Endothelial cell of umbilical vein (primary cell): ENCODE results near the gene LCT. TPM values are rescaled to one million over a fixed set of nuclear protein-coding genes. Genes with fewer than 3 reads are reported as not detected.

Source experiments
- BruUV-seq: library from RNA; stranded (reverse); fragments of 400-500 nt; replicated peaks from 2 replicates; lab custom pipeline; 2021; lab: Mats Ljungman, UMichigan
- CTCF ChIA-PET: fragments of 300-600, 350-600 bp; sonication (Branson Sonifier 250); formaldehyde crosslinking; loops from one replicate; lab custom pipeline; 2021; ENCODE audit warnings: antibody characterized with exemption, inconsistent platforms; lab: Charles Lee
- POLR2A ChIA-PET: fragments of 300-600, 350-600 bp; sonication (Branson Sonifier 250); formaldehyde crosslinking; loops from one replicate; lab custom pipeline; 2021; ENCODE audit warnings: antibody characterized with exemption, inconsistent platforms; lab: Charles Lee
- DNase-seq: peaks from one replicate; pipeline ENCODE4 v3.0.0-alpha.2; 2011; ENCODE audit warnings: low read depth, low spot score
- FAIRE-seq: peaks from 2 replicates; lab custom pipeline; 2011; peaks lifted over from hg19 to GRCh38; lab: Jason Lieb, UNC
- H2AFZ ChIP-seq: 2 replicates; pipeline ENCODE4 v1.6.0; 2012; ENCODE audit warnings: low read depth, low read length, control low read depth, inconsistent platforms
- H3K27ac ChIP-seq: 2 replicates; pipeline ENCODE4 v1.5.1; 2011; ENCODE audit warnings: low read depth, mild to moderate bottlenecking, control low read depth, low read length, moderate library complexity; ENCODE audit not compliant: insufficient read depth
- H3K27me3 ChIP-seq, 2 experiments: 2 replicates each; pipeline versions ENCODE4 v1.6.0 to v1.6.1; 2011; ENCODE audit warnings: low read length in 2 of 2, mixed read lengths in 1 of 2; ENCODE audit not compliant: control insufficient read depth in 2 of 2, insufficient read depth in 2 of 2
- H3K36me3 ChIP-seq, 2 experiments: 2 replicates in 1 of 2; 3 replicates in 1 of 2; pipeline ENCODE4 v1.5.1; 2011; ENCODE audit warnings: low read length in 2 of 2, mild to moderate bottlenecking in 1 of 2, moderate library complexity in 1 of 2; ENCODE audit not compliant: control insufficient read depth in 2 of 2, insufficient read depth in 2 of 2; ENCODE audit errors: extremely low read depth in 1 of 2
- H3K4me1 ChIP-seq: 3 replicates; pipeline ENCODE4 v1.5.1; 2011; ENCODE audit warnings: mild to moderate bottlenecking, low read length; ENCODE audit not compliant: control insufficient read depth, insufficient read depth; ENCODE audit errors: extremely low read depth
- H3K4me2 ChIP-seq: 2 replicates; pipeline ENCODE4 v1.6.1; 2011; ENCODE audit warnings: low read length, control low read depth, mixed read lengths; ENCODE audit not compliant: insufficient read depth
- H3K4me3 ChIP-seq, 3 experiments: fragments of 200-600 bp in 1 of 3; sonication (generic), shearing (Covaris generic) in 1 of 3; replicated peaks in 1 of 3; 2 replicates each; pipeline ENCODE4 v1.5.1; 2011 to 2016; ENCODE audit warnings: control low read depth in 3 of 3, low read length in 3 of 3, mild to moderate bottlenecking in 2 of 3, inconsistent platforms in 1 of 3, low read depth in 1 of 3, moderate library complexity in 1 of 3; ENCODE audit not compliant: insufficient read depth in 1 of 3
- H3K79me2 ChIP-seq: 2 replicates; pipeline ENCODE4 v1.6.0; 2012; ENCODE audit warnings: low read length, inconsistent platforms; ENCODE audit not compliant: control insufficient read depth, insufficient read depth
- H3K9ac ChIP-seq: replicated peaks from 2 replicates; pipeline ENCODE3; 2011; ENCODE audit warnings: low read length, control low read depth; ENCODE audit not compliant: insufficient read depth; ENCODE audit errors: extremely low read depth
- H3K9me1 ChIP-seq: replicated peaks from 3 replicates; pipeline ENCODE4 v1.6.0; 2011; ENCODE audit warnings: mild to moderate bottlenecking, low read length; ENCODE audit not compliant: control insufficient read depth, insufficient read depth; ENCODE audit errors: extremely low read depth
- H3K9me3 ChIP-seq: replicated peaks from 2 replicates; pipeline ENCODE4 v1.5.1; 2012; ENCODE audit warnings: low read length, inconsistent platforms; ENCODE audit not compliant: control insufficient read depth, insufficient read depth
- H4K20me1 ChIP-seq: replicated peaks from 2 replicates; pipeline ENCODE3; 2011; ENCODE audit warnings: mild to moderate bottlenecking, low read length; ENCODE audit not compliant: control insufficient read depth, insufficient read depth; ENCODE audit errors: extremely low read depth
- FOS ChIP-seq: IDR thresholded peaks from 2 replicates; pipeline ENCODE4 v1.6.1; 2011; ENCODE audit warnings: mild to moderate bottlenecking, low read length, moderate library complexity, borderline replicate concordance; ENCODE audit not compliant: insufficient read depth
- GATA2 ChIP-seq: IDR thresholded peaks from 2 replicates; pipeline ENCODE4 v1.7.0; 2011; ENCODE audit warnings: low read depth, mild to moderate bottlenecking, moderate library complexity, mixed read lengths, low read length; ENCODE audit not compliant: insufficient read length, insufficient read depth
- JUN ChIP-seq: IDR thresholded peaks from 2 replicates; pipeline ENCODE4 v1.6.1; 2011; ENCODE audit warnings: borderline replicate concordance, low read depth; ENCODE audit not compliant: insufficient read length, insufficient read depth
- MYC ChIP-seq: IDR thresholded peaks from one replicate; pipeline ENCODE4 v1.6.1; 2011; ENCODE audit warnings: mild to moderate bottlenecking, low read depth, low read length
- POLR2AphosphoS5 ChIP-seq: IDR thresholded peaks from 2 replicates; pipeline ENCODE4 v1.6.1; 2012; ENCODE audit warnings: low read depth, mild to moderate bottlenecking, control low read depth, low read length, moderate library complexity; ENCODE audit not compliant: insufficient read depth
- dilution Hi-C: fragments of 300-500 bp; cut with MboI; formaldehyde crosslinking; loops from one replicate; pipeline ENCODE4 v1.15.0; 2019; ENCODE audit warnings: low sequenced_read_pairs; ENCODE audit not compliant: extremely low pct_ligation_motif_present
- intact Hi-C: fragments of 100-400 bp; cut with micrococcal nuclease; formaldehyde crosslinking; loops from one replicate; pipeline ENCODE4 v1.10.0; 2022
- polyA plus RNA-seq, 4 experiments: library from polyadenylated mRNA; depleted of rRNA in 3 of 4; stranded (reverse) in 3 of 4; unstranded in 1 of 4; fragments of >200 nt; gene quantifications; 2 replicates each; pipeline versions ENCODE4 v1.2.1 to v1.2.3, GENCODE V29; 2011 to 2012; ENCODE audit warnings: missing spikeins in 1 of 4
- total RNA-seq: library from RNA; stranded (reverse); gene quantifications from 2 replicates; pipeline ENCODE4 v1.2.3, GENCODE V29; 2021

Gene LCT
- total and polyA plus RNA-seq, 2 donors (not counting 3 experiments of a cell fraction or from before 2014, with no cell fraction given), result 0.07 TPM; not detected in 1

- POLR2A ChIA-PET, result no interaction called here
Observed at GRCh38 chr2:135775420-135775819, 61.6 kb downstream of the LCT start.

GRCh38 chr2:135773917-135774316 lies 63.1 kb downstream of the LCT start:
- Histone ChIP-seq H2AFZ (no peak overlapping the region), H3K9me1 (no peaks in the 10 kb centered on the region), H3K4me3 (no peak overlapping the region), H4K20me1 (no peaks in the 10 kb centered on the region), H3K27ac (peak overlapping the region; percentile 83), H3K36me3 (peaks cover 36 to 40% of the 10 kb centered on the region in 2 experiments), H3K27me3 (no peaks in the 10 kb centered on the region), H3K9me3 (no peaks in the 10 kb centered on the region), H3K79me2 (peaks cover 5% of the 10 kb centered on the region), H3K4me2 (peak overlapping the region; percentile 55), H3K9ac (no peak overlapping the region), H3K4me1 (peaks cover 14% of the 10 kb centered on the region)
- DNase-seq (peak; percentile 71), FAIRE-seq (peak; percentile 53)
- ChIA-PET CTCF (interaction anchor here (0.7 to 2.2 kb wide), 8 partner anchors 11 to 64 kb away, joined by 3 to 12 read pairs (median 3); no protein-coding TSS in a partner anchor), POLR2A (no interaction called here)
- TF ChIP-seq JUN (peak; percentile 99), POLR2AphosphoS5 (no peak), MYC (no peak), FOS (peak; percentile 78)
- intact Hi-C loops, result no loop called here
- dilution Hi-C loops, result no loop called here
- BruUV-seq, result no TSS peak

More at GRCh38 chr2:135775420-135775819, 61.6 kb downstream of the LCT start:
- no peak for DNase-seq
- H4K20me1 ChIP-seq, result no peaks in the 10 kb centered on the region
- H3K4me3 ChIP-seq, result no peak overlapping the region
- peaks cover 4% of the 10 kb centered on the region for H3K79me2 ChIP-seq
- CTCF ChIA-PET, result no interaction called here
- dilution Hi-C loops (no loop called here), intact Hi-C loops (no loop called here)
- BruUV-seq, result no TSS peak
- H3K27ac ChIP-seq, result no peak overlapping the region
- H3K36me3 ChIP-seq, result peaks cover 38% of the 10 kb centered on the region in 2 experiments
- no peaks in the 10 kb centered on the region for H3K9me1 ChIP-seq
- no peak overlapping the region for H3K4me2 ChIP-seq
- H3K4me1 ChIP-seq, result peaks cover 14% of the 10 kb centered on the region
- no peak for TF ChIP-seq GATA2
- H3K9ac ChIP-seq, result no peak overlapping the region
- no peak for FAIRE-seq
- H2AFZ ChIP-seq, result no peak overlapping the region
- no peaks in the 10 kb centered on the region for H3K9me3 ChIP-seq
- H3K27me3 ChIP-seq, result no peaks in the 10 kb centered on the region
